Activated CD8-positive, alpha-beta memory T cell treated with anti-CD3 and anti-CD28 coated beads for 24 hours (primary cell): ENCODE data around the gene AATF.

ENCODE experiments used
- DNase-seq: peaks from one replicate; pipeline ENCODE4 v3.0.0-alpha.2; 2020

Gene AATF

DNA sequence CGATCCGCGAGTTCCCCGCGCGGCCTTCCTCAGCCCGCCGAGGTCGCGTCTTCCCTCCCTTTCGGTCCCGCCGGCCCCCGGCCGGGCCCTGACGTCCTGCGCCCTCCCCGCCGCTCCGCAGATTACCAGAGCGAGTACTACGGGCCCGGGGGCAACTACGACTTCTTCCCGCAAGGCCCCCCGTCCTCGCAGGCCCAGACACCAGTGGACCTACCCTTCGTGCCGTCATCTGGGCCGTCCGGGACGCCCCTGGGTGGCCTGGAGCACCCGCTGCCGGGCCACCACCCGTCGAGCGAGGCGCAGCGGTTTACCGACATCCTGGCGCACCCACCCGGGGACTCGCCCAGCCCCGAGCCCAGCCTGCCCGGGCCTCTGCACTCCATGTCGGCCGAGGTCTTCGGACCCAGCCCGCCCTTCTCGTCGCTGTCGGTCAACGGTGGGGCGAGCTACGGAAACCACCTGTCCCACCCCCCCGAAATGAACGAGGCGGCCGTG, 6.1 kb upstream of the AATF start:
- no peak for DNase-seq

DNA sequence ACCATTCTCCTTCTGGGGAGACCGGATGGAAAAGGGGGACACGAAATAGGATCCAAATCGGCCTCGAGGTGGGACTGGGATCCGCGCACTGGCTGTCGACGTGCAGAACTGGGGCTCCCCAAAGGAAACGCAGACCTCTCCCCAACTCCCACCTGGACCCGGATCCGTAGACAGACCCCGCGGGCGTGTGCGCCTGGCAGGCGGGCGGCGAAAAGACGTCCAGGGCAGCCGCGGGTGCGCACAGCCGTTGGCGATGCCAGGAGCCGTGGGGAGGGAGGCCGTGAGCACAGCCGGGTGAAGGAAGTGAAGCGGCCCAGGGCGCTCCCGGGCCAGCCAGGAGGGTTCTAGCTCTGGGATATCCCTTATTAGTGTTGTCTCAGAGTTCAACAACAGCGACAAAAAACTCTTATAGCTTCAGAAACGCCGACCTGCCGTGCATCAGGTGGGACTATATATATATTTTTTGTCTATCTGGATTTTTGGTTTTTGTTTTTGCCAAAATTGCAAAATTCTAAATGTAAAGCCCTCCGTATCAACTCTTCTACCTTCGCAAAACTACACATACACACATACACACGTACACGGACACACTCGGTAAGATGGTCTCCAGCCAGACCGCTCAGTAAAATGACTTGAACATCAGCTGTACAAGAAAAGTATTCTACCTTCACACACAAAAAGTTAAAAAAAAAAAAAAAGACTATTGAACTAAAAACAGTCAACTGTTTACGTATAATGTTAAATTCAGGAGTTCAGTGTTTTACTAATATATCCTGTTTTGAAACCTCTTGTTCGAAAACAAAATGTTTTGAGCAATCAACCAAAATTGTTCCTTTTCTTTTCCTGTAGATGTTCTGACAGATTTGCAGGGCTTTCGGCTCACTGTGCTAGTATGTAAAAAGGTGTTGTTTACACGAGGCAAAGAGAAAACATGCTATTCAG, 5.2 kb upstream of the AATF start:
- no peak for DNase-seq

DNA sequence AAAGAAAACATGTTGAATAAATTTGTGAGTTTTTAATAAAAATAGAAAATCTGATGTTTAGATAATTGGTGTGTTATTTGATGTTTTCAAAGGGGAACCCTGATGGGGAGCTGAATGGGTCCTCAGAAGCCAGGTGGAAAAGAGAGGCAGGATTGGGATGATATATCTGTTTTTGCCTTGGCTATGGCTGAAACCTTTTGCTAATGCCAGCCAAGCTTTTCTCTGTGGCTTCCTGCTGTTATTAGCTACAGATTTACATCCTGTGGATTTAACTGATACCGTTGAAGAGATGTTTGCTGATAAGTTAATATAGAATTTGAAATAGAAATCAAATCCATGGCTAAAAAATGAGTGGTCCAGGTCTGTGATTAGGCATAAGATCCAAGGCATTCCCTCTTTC, 4.2 kb upstream of the AATF start:
- no peak for DNase-seq

DNA sequence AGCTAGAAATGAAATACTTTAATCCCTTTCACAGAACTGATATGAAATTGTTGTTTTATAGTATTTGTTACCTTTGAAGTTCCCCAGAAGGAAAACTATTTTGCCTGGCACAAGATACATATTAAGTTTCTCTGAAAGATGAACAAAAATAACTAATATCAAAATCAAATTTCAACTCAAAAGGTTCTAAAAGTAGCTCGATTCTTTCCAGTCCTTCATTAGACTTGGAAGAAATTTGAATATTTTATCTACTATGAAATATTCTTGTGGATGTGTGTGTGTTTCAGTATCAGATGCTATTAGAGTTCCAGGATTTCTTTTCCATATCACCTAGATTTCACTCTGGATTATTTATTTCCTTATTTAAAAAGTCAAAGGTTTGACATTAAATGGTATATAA, 3.6 kb upstream of the AATF start:
- no peak for DNase-seq

DNA sequence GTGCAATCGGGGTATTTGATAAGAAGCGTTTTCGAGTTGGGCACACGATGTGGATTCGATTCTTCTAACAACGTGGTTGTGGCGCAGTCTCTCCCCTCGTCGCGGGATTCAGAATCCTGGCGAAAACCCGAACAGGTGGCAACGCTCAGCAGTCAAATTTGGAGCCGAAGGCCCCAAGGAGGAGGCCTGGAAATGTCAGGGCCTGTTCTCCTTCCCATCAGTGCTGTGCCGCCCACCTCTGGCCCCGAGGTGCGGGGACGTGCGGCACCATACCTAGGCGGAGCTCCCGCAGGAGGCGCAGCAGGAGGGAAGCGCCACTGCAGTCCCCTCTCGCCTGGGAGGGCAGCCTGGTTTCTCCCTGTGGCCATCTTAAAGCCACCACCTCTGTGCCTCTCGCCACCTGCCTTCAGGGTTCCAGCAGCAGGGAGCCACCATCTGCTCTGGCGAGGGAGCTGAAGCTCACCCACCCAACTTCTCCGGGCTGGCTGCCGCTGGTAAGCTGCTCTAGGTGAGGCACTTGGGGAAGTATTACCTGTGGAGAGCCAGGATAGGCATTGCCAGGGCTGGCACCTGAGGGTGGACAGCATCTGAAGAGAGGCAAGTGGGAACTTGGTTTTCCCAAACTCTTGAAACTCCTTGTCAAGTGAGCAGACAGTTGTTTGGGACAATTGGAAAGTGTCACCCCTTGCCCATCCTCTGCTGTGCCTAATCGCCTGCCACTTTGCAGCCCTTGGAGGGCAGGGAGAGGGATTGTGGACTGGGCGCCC, 2.6 kb upstream of the AATF start:
- no peak for DNase-seq

DNA sequence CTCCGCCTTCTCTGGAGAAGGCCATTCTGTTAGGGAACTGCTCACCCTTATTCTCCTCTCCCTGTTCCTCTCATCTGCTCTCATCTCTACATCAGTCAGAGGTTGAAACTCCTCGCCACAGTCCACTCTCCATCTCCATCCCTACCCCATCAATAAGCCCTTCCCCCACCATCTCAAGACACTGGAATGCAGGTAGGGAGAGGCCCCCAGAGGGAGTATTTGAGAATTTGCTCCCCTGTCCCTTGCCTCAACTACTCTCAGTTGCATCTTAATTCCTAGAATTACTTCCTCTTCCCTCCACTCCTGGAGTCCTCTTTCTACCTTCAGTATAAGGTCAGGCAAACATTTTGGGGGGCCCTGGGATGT, 2.0 kb upstream of the AATF start:
- no peak for DNase-seq

DNA sequence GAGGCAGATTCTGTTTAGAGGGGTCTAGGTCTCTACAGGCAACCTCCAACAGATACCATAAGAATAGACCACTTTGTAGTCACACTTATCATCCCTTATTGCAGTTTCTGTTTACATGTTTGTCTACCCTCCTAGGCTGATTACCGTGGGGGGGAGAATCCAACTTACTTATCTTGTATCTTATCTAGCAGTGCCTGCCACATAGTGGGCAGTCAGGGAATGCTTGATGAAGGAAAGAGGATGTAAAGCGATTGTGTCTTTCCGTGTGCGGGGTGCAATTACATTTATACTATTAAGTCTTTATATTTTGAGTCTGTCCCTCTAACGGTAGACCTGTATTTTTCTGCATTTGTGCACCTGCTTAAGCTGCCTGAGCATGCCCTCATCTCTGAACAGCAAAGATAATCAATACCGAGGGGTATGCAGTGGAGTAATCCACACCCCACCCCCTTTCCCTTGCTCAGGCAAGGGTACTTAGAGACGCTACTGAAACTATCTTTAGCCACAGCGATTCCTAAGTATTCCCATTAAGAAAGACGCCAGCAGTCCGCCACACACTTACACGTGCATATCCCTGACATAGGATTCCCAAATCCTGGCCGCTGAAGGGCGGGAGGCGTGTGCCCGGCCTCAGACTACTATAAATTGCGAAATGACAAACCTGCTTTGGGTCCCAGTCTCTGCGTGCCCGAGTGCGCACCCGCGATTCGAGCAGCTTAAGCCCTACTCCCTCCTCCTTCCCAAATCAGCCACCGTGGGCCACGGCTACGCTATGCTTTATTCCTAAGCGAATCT, 635 bp upstream of the AATF start:
- DNase-seq = peak; percentile 64

DNA sequence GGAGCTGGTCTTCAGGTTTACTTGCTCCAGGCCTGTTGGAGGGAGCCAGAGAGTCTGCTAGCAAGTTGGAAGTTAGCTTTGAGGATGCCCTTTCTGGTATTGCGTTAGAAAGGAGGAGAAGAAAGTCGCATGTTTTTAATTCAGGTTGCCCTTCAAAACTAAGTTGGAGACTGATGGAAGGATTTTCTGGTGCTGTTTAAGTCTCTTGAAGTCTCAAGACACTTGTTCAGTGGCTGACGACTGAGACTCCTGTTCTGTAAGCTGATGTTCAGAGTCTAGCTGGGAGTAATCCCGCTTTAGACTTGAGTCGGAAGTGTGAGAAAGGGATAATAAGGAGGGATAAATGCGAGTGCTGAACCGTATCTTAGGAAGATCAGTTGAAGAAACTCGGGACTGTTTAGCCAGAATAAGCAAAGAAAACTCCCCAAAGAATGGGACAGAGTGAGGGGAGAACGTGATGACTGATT, 740 bp downstream of the AATF start:
- no peak for DNase-seq

DNA sequence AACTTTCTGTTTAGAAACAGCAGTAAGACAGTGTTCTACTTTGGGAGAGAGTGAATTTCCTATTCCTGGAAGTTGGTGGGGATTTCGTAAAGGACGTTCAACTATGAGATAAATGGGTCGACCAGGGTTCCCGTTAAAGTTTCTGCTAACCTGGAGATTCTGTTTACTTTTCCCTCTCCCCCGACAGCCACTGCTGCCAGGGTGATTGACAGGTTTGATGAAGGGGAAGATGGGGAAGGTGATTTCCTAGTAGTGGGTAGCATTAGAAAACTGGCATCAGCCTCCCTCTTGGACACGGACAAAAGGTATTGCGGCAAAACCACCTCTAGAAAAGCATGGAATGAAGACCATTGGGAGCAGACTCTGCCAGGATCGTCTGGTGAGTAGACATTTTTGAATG, 1.3 kb downstream of the AATF start:
- no peak for DNase-seq

DNA sequence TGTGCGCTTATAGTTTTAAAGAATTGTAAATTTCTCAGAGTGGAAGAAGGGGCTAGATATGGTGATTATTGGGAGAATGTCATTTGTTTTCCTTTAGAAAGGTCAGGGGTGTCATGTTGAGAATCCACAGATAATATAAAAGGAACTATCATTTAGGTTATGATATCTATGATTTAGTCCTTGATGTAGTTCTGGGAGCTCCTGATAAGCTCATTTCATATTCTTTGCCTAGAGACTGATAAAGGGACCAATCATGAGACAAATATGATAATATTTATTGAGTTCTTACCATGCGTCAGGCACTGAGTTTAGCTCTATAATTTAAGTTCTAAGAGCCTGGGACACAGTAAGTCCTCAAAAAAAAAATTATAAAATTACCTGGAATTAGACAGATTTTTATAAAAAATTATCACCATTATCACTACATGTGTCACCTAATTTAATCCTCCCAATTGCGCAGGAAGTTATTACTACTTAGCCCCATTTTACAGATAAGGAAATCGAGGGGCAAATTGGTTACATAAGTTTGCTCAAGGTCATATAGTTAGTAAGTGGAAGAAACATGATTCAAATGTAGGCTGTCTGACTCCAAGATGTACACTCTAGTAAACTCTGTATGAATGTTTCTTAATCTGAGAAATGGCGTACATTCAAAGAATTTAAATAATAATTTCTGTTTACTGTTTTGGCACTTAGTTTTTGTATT, 2.5 kb downstream of the AATF start:
- DNase-seq = no peak

DNA sequence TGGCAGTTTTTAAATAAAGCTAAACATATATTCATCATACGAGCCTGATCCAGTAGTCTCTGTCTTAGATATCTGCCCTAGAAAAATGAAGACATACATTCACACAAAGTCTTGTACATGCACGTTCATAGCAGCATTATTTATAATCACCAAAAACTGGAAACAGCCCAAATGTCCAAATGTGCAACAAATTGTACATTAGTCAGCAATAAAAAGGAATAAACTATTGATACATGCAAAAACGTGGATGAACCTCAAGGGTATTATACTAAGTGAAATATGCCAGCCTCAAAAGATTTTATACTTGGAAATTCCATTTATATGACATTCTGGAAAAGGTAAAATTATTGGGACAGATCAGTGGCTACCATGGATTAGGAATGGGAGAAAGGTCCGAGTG, 22.8 kb downstream of the AATF start:
- no peak for DNase-seq

DNA sequence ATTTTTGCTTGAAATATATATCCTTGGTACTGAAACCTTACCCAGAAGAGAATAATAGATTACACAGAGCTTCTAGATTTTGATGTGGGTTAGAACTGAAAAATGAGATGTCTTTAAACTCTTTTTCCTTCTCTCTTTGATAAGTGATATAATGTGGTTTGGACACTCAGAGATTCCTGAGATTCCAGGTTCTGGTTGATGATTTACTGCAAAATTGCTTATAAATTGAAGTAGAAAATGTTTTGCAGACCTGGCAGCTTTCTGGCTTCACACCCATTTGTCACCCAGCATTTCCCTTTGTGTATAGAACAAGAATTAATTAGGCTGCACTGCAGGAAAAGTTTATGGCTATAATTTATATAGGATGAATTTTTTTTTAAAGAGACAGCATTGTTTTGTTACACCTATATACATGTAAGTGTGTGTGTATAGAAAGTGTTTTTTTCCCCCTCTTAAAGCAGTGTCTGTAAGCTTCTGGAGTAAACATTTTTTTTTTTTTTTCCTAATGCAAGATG, 23.5 kb downstream of the AATF start:
- DNase-seq = no peak

DNA sequence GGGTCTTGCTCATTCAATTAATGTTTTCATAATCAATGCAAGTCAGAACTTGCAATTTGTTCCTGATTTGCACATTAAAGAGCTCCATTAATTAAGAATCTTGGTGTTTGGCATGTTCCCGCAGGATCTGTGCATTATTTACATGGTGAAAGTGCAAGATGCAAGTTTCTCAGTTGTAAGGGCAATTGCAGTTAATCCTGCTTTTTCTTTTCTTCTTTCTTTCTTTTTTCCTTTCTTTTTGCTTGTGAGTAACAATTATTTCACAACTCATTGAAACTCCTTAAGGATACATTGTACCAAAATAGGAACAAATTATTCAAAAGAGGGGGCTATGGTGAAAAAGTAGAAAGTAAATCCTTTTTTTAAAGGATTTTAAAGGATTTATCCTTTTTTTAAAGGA, 24.2 kb downstream of the AATF start:
- DNase-seq = no peak

DNA sequence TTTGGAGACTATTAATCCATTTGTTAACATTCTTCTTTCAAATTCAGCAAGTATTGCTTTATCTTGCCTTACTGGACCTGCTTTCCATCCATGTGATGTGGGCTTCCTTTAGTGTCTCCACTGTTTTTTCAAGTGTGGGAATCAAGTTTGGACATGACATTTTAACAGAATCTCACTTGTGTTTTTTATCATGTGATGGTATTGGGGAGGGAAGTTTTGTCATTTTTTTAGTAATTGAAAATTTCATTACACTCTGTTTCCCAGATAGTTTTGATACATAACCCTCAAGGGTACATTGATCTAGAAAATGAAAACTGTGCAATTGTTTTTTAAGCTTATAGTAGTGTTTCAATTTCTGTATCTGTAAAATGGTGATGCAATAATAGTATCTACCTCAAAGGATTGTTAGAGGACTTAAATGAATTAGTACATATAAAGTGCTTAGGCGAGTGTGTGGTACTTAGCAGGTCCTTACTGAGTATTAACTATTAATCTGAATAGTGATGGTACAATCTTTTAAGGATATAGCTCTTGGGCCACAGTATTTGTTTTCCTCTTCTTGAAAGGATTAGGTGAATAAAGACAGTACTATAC, 27.3 kb downstream of the AATF start:
- DNase-seq = no peak

DNA sequence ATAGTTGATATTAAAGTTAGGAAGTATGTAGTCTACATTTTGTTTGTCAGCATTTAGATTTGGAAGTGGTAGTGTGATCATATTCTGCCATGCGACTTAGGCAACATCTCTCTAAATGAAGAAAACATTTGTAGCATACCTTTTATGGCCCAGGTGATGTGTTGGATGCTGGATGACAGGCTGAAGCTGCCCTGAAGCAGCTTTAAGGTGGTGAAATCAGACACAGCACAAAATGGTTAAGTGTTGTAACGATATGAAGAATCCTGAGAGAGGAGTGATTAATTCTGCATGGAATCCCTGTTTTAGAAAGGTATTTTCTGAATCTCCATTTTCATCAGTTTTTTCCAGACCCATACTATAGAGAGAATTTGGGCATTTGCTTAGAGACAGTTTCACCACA, 28.3 kb downstream of the AATF start:
- DNase-seq = no peak

DNA sequence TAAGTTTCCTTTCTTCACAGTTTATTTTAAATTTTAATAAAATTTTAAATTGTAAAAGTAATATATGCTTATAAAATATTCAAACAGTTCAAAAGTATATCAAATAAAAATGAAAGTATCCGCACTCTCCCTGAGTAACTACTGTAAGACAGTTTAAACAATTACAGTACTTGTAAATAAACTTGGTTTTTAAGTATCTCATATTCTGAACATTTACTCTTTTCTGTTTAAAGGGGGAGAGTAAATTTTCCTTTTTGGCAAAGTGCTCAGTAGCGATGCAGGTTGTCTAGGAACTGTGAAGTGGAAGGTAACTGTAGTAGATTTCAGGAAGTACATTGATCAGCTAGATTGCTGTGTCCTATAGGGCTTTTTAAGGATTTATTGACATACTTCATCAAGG, 28.8 kb downstream of the AATF start:
- DNase-seq = no peak

DNA sequence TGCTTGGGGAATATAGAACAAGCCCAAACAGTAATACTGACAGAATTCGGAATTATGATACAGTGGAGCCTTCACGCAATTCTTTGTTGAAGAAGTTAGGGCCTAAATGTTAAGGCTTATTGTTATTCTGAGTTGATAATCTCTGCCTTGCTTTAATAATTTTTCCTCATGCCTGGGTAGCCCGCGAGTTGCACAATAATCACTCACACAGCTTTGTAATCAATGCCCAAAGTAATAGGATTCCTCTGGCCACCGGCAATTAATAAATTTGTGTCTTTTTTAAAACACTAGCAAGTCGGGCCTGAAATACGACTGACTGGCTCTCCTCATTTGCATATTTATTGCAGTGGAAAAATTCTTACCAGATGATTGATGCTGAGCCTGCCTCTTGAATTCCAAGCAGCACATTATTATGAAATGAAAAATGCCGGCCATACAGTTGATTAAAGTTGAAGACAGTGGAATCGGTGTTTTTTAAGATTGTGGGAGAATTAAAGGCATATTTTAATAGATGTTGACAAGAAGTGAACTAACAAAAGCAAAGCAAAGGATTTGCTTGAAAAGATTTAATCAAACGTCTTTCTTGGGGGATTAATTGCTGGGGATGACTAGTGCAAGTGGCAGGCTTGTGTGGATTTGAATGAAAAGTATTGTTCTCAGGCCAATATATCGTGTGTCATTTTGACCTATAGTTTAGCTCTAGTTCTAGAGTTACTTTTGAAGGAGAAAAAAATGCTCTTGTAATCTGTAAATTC, 30.2 kb downstream of the AATF start:
- DNase-seq = no peak

DNA sequence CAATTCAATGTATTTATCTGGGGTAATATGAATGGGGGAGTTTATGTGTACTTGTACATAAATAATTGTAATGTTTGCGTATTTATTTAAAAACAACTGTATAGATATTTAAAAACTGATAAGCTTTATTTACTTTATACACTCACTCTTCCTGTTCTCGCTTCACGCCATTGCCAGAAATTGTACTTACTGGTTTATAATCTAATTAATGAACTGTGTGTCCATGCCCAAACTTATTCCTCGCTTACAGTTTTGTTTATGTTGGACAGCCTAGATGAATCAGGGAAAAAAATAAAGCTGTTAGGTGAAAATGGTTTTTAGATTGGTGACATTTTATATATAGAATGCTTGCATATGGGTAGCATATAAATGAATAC, 30.8 kb downstream of the AATF start:
- no peak for DNase-seq

DNA sequence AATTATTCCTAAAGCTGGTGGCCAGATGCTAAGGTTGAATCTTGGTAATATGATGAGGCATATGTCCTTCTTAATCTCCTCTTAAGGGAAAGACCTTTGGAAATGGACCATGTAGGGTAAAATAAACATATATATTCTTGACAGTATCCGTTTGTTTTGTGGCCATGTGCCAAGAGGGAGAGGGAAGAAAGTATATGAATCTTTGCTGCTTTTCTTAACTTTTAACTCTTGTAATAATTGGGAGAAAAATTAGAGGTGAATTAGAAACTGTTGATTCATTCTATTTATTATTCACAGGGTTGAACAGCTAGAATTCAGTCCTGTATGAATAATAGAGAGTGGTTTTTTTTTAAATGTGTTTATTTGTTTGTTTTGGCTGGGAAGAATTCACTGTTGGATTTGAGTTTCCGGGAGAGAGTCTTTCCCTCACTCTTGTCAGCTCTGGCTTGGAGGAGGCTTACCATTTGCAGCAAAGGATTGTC, 31.6 kb downstream of the AATF start:
- DNase-seq = no peak

DNA sequence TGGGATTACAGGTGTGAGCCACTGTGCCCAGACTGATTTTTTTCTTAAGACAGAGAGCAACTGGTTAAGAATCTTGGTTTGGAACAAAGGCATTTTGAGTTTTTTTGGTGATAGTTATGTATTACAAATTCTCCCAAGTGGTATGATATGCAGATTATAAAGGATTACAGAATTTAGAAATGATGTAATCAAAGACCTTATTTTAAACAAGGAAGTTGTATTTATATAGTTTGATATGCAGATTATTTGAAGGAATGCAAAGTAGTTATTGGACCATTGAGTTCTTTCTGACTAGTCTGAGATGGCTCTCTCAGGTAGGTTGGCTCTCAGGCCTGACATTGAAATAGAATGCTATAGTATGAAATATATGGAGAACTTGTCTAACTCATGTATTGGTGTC, 34.9 kb downstream of the AATF start:
- no peak for DNase-seq

DNA sequence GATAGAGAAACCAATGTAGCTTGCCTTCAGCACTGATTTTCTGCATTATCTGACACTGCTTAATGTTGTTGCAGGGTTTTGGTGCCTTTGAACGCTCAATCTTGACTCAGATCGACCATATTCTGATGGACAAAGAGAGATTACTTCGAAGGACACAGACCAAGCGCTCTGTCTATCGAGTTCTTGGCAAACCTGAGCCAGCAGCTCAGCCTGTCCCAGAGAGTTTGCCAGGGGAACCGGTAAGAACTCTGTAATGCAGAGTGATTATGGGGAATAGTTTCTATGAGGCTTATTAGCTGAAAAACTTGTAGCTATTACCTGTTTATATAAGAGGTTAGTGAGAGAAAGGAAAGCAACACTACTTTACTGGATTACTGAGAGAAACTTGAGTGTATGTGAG, 40.4 kb downstream of the AATF start:
- DNase-seq = no peak
